GM12878 (cell line): ENCODE measurements around the gene CHST14. TPM values are rescaled to one million over a fixed set of nuclear protein-coding genes. Genes with fewer than 3 reads are reported as not detected.
A peak's percentile ranks its signal among the peaks of the same experiment; 100 is the strongest.

Source experiments
- ATAC-seq: fragments of 200-7000 bp; cut with Tn5 transposase; 3 replicates; pipeline ENCODE4 v1.9.1; 2020; ENCODE audit warnings: mild to moderate bottlenecking, moderate library complexity
- BruUV-seq: library from RNA; stranded (reverse); fragments of 400-500 nt; replicated peaks from 2 replicates; lab custom pipeline; 2021; lab: Mats Ljungman, UMichigan
- CTCF ChIA-PET: fragments of 300-600 bp; sonication (Branson Sonifier 250); formaldehyde crosslinking; extraction: SDS; loops from one replicate; lab custom pipeline; 2021; ENCODE audit warnings: inconsistent platforms; lab: Yijun Ruan, JAX
- POLR2A ChIA-PET: fragments of 350-600 bp; formaldehyde crosslinking; extraction: SDS; loops from one replicate; lab custom pipeline; 2021; ENCODE audit warnings: inconsistent platforms; lab: Charles Lee
- RAD21 ChIA-PET: fragments of 300-600 bp; sonication (Branson Sonifier 250); formaldehyde crosslinking; loops from one replicate; lab custom pipeline; 2023; ENCODE audit warnings: antibody characterized with exemption; ENCODE audit not compliant: unreplicated experiment; lab: Charles Lee
- SMC1A ChIA-PET: fragments of 300-600 bp; sonication (Branson Sonifier 250); formaldehyde crosslinking; loops from one replicate; lab custom pipeline; 2023; ENCODE audit not compliant: unreplicated experiment, uncharacterized antibody; lab: Charles Lee
- DNase-seq: peaks from one replicate; pipeline ENCODE4 v3.0.0-alpha.2; 2011; ENCODE audit warnings: low read depth, low spot score
- FAIRE-seq: peaks from 3 replicates; lab custom pipeline; 2011; peaks lifted over from hg19 to GRCh38; lab: Jason Lieb, UNC
- H2AFZ ChIP-seq: 2 replicates; pipeline ENCODE4 v1.6.0; 2011; ENCODE audit warnings: low read depth, low read length, control low read depth; ENCODE audit not compliant: control insufficient read depth
- H3K27ac ChIP-seq: 2 replicates; pipeline ENCODE4 v1.5.1; 2011; ENCODE audit warnings: control low read depth; ENCODE audit not compliant: control insufficient read depth, insufficient read depth
- H3K27me3 ChIP-seq, 2 experiments: replicated peaks in 1 of 2; 2 replicates each; pipeline versions ENCODE4 v1.6.0 to v1.6.1; 2011; ENCODE audit warnings: low read length in 1 of 2; ENCODE audit not compliant: control insufficient read depth in 2 of 2, insufficient read depth in 2 of 2
- H3K36me3 ChIP-seq, 2 experiments: 2 replicates each; pipeline ENCODE4 v1.5.1; 2011; ENCODE audit warnings: low read length in 1 of 2; ENCODE audit not compliant: control insufficient read depth in 2 of 2, insufficient read depth in 2 of 2
- H3K4me1 ChIP-seq: 2 replicates; pipeline ENCODE4 v1.6.1; 2011; ENCODE audit warnings: mild to moderate bottlenecking, low read length, moderate library complexity, mixed read lengths; ENCODE audit not compliant: control insufficient read depth, insufficient read depth
- H3K4me2 ChIP-seq: 2 replicates; pipeline ENCODE4 v1.6.0; 2011; ENCODE audit warnings: control low read depth; ENCODE audit not compliant: control insufficient read depth, insufficient read depth
- H3K4me3 ChIP-seq: fragments of 200-600 bp; sonication (generic); 2 replicates; pipeline ENCODE4 v1.5.1; 2016
- H3K79me2 ChIP-seq: 2 replicates; pipeline ENCODE4 v1.6.0; 2011; ENCODE audit warnings: low read length; ENCODE audit not compliant: control insufficient read depth, insufficient read depth
- H3K9ac ChIP-seq: 2 replicates; pipeline ENCODE4 v1.8.0; 2011; ENCODE audit warnings: low read length, control low read depth, mixed read lengths; ENCODE audit not compliant: control insufficient read depth, insufficient read depth
- H3K9me3 ChIP-seq: replicated peaks from 3 replicates; pipeline ENCODE4 v1.5.1; 2011; ENCODE audit warnings: mild to moderate bottlenecking, low read length; ENCODE audit not compliant: control insufficient read depth, insufficient read depth
- H4K20me1 ChIP-seq: 2 replicates; pipeline ENCODE4 v1.6.0; 2011; ENCODE audit not compliant: control insufficient read depth, insufficient read depth
- ATF7 ChIP-seq: fragments of 450-650 bp; IDR thresholded peaks from 2 replicates; pipeline ENCODE4 v1.6.1; 2016; ENCODE audit warnings: low read depth, mild to moderate bottlenecking
- BACH1 ChIP-seq: fragments of 450-650 bp; IDR thresholded peaks from 2 replicates; pipeline ENCODE4 v1.6.1; 2017; ENCODE audit warnings: mild to moderate bottlenecking, borderline replicate concordance
- BCL11A ChIP-seq: IDR thresholded peaks from 2 replicates; pipeline ENCODE4 v1.6.1; 2011; ENCODE audit warnings: low read depth, low read length
- CREB1 ChIP-seq: IDR thresholded peaks from 2 replicates; pipeline ENCODE4 v1.6.1; 2012; ENCODE audit warnings: low read depth, mild to moderate bottlenecking, inconsistent platforms
- DPF2 ChIP-seq: fragments of 450-650 bp; IDR thresholded peaks from 2 replicates; pipeline ENCODE4 v1.6.1; 2017; ENCODE audit warnings: mild to moderate bottlenecking
- HDAC6 ChIP-seq: fragments of 200-600 bp; sonication (generic); IDR thresholded peaks from one replicate; pipeline ENCODE4 v1.8.0; 2017; ENCODE audit warnings: antibody characterized with exemption; ENCODE audit not compliant: unreplicated experiment
- IKZF1 ChIP-seq: fragments of 450-650 bp; conservative IDR thresholded peaks from 2 replicates; pipeline ENCODE4 v1.6.1; 2017; ENCODE audit warnings: antibody characterized with exemption, mild to moderate bottlenecking
- MTA2 ChIP-seq: fragments of 450-650 bp; IDR thresholded peaks from 2 replicates; pipeline ENCODE4 v1.6.1; 2016; ENCODE audit warnings: low read depth, mild to moderate bottlenecking, moderate library complexity
- NFYA ChIP-seq: IDR thresholded peaks from 2 replicates; pipeline ENCODE4 v1.6.1; 2011; ENCODE audit warnings: low read depth, mild to moderate bottlenecking, low read length, improper control_type of control experiment, borderline replicate concordance
- PML ChIP-seq: IDR thresholded peaks from 2 replicates; pipeline ENCODE4 v1.6.1; 2012; ENCODE audit warnings: low read length, inconsistent platforms
- RAD51 ChIP-seq: fragments of 450-650 bp; IDR thresholded peaks from 2 replicates; pipeline ENCODE4 v1.6.1; 2016; ENCODE audit warnings: moderate library complexity, mild to moderate bottlenecking, inconsistent platforms
- RBBP5 ChIP-seq: fragments of 200-600 bp; sonication (generic); conservative IDR thresholded peaks from 2 replicates; pipeline ENCODE4 v1.6.1; 2016
- RCOR1 ChIP-seq: conservative IDR thresholded peaks from 2 replicates; pipeline ENCODE4 v1.6.1; 2012; ENCODE audit warnings: low read depth, low read length, improper control_type of control experiment
- RFX5 ChIP-seq: IDR thresholded peaks from 2 replicates; pipeline ENCODE4 v1.6.1; 2011; ENCODE audit warnings: low read depth, low read length, improper control_type of control experiment
- SMC3 ChIP-seq: IDR thresholded peaks from 2 replicates; pipeline ENCODE4 v1.6.1; 2011; ENCODE audit warnings: low read length, improper control_type of control experiment, borderline replicate concordance
- TCF7 ChIP-seq: IDR thresholded peaks from 2 replicates; pipeline ENCODE4 v1.6.1; 2014; ENCODE audit warnings: antibody characterized with exemption, borderline replicate concordance
- ZNF207 ChIP-seq: fragments of 450-650 bp; IDR thresholded peaks from 2 replicates; pipeline ENCODE4 v1.6.1; 2014; ENCODE audit warnings: antibody characterized with exemption, mild to moderate bottlenecking, borderline replicate concordance
- WGBS: methylation state at CpG from one replicate; pipeline ENCODE4 v1.1.6; 2016; ENCODE audit warnings: low lambda C conversion rate; ENCODE audit not compliant: insufficient replicate concordance, insufficient coverage; ENCODE audit errors: missing lambda C conversion rate; 5-methylcytosine and 5-hydroxymethylcytosine counted together
- in situ Hi-C: fragments of 300-500 bp; cut with MboI; formaldehyde crosslinking; loops from 9 replicates; pipeline ENCODE4 v1.14.3; 2018; ENCODE audit warnings: mixed read lengths
- intact Hi-C: fragments of 100-400 bp; cut with micrococcal nuclease; formaldehyde crosslinking; loops from one replicate; pipeline ENCODE4 v1.14.2; 2022; ENCODE audit not compliant: unreplicated experiment
- polyA plus RNA-seq, 11 experiments: library from polyadenylated mRNA; depleted of rRNA in 4 of 11; unstranded in 6 of 11; stranded (reverse) in 5 of 11; fragments of >200 nt; fragmentation: Nextera tagmentation in 4 of 11; fragmentation: Illumina TruSeq in 1 of 11; extraction: Ambion mirVana in 4 of 11; extraction: Trizol in 1 of 11; gene quantifications; 1 replicate in 1 of 11; 2 replicates in 10 of 11; pipeline versions ENCODE4 v1.2.1 to v1.2.3, GENCODE V29; 2011 to 2016; ENCODE audit warnings: inconsistent platforms in 2 of 11, missing spikeins in 2 of 11, low read depth in 1 of 11
- total RNA-seq, 4 experiments: library from RNA; depleted of rRNA in 3 of 4; stranded (reverse); fragments of >200 nt in 3 of 4; fragmentation: Illumina TruSeq in 1 of 4; extraction: Trizol in 1 of 4; gene quantifications; 2 replicates each; pipeline versions ENCODE4 v1.2.1 to v1.2.3, GENCODE V29; 2013 to 2021
- TF ChIP-seq, protein P1 (sequence below): fragments of 450-650 bp; formaldehyde crosslinking; IDR thresholded peaks from 2 replicates; pipeline ENCODE4 v1.4.0; 2020; ENCODE audit warnings: mild to moderate bottlenecking, moderate library complexity

The CHST14 gene
- total and polyA plus RNA-seq, 10 of the 15 experiments (the other 5 are each of a cell fraction or from before 2014, with no cell fraction given), result 1.3 to 12.8 (median 6.2) TPM

DNA sequence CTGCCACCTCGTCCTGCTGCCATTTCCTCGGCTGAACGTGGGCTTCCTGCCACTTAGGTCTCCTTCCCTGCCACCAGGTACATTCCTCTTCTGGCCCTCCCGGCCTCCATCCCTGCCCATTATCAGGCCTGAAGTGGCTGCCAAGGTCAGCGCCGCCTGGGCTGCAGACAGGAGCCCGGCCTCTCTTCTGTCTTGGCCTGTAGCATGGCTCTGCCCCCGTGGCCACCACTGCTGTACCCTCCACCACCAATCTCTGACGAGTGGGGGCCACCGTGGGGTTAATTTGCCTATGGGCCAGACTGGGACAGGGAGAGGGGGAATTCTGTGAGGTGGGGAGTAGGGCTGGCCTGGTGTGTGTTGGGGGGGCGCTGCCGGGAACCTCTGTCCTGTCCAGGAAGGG is 32.1 kb upstream of the CHST14 start (continued):
- no peak for TF ChIP-seq PML

DNA sequence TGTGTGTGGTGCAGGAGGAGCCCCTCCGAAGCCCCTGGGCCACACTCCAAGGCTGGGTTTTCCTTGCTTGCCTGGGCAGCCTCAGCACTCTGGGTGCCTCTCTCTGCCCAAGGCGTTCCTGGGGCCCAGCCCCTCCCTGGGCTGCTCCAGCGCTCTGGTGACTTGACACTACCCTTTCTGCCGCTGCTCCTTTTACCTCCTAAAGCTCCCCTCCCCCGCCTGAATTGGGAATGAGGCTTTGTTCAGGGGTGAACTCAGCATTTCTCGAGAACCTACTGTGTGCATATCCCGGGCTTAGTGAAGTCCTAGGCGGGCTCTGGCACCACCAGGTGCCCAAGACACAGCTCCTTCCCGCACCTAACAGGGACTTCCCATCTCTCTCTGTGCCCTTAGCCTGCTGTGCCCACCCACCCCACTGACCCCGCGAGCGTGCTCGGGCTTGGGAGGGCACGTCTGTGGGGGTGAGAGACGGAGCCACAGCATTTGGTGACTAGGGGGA is 31.3 kb upstream of the CHST14 start:
- DNase-seq (no peak), FAIRE-seq (no peak), ATAC-seq (no peak; the same call in 2 of the 3 replicates)
- Histone ChIP-seq H3K4me2 (peak overlapping the region; percentile 99), H3K79me2 (peaks cover 24% of the 10 kb centered on the region), H3K27ac (no peak overlapping the region), H3K4me3 (peak overlapping the region; percentile 74), H3K27me3 (peaks cover 16 to 33% of the 10 kb centered on the region in 2 experiments), H3K9me3 (no peaks in the 10 kb centered on the region), H4K20me1 (peaks cover 18% of the 10 kb centered on the region), H2AFZ (peak overlapping the region; percentile 72), H3K9ac (peak overlapping the region; percentile 64), H3K4me1 (peaks cover 19% of the 10 kb centered on the region), H3K36me3 (no peaks in the 10 kb centered on the region)
- in situ Hi-C loops (no loop called here), intact Hi-C loops (no loop called here)
- SMC1A ChIA-PET, result interaction anchor here (1.3 kb wide), 1 partner anchor 68 kb away, joined by 3 read pairs; no protein-coding TSS in a partner anchor
- RAD21 ChIA-PET, result interaction anchor here (0.9 to 1.8 kb wide), 3 partner anchors 15 to 57 kb away, joined by 3 to 8 read pairs (median 3); partner anchors contain the start of genes IVD and KNSTRN
- WGBS, result 17% methylated on average over 9 of the region's 15 CpGs
- TF ChIP-seq RAD51 (no peak), PML (no peak), BACH1 (no peak), BCL11A (no peak), ATF7 (no peak), TCF7 (no peak), RCOR1 (no peak), NFYA (no peak), RFX5 (no peak), IKZF1 (no peak), RBBP5 (no peak), DPF2 (no peak), HDAC6 (no peak), SMC3 (no peak), CREB1 (no peak), ZNF207 (no peak), MTA2 (no peak)
- TF ChIP-seq, protein P1, sequence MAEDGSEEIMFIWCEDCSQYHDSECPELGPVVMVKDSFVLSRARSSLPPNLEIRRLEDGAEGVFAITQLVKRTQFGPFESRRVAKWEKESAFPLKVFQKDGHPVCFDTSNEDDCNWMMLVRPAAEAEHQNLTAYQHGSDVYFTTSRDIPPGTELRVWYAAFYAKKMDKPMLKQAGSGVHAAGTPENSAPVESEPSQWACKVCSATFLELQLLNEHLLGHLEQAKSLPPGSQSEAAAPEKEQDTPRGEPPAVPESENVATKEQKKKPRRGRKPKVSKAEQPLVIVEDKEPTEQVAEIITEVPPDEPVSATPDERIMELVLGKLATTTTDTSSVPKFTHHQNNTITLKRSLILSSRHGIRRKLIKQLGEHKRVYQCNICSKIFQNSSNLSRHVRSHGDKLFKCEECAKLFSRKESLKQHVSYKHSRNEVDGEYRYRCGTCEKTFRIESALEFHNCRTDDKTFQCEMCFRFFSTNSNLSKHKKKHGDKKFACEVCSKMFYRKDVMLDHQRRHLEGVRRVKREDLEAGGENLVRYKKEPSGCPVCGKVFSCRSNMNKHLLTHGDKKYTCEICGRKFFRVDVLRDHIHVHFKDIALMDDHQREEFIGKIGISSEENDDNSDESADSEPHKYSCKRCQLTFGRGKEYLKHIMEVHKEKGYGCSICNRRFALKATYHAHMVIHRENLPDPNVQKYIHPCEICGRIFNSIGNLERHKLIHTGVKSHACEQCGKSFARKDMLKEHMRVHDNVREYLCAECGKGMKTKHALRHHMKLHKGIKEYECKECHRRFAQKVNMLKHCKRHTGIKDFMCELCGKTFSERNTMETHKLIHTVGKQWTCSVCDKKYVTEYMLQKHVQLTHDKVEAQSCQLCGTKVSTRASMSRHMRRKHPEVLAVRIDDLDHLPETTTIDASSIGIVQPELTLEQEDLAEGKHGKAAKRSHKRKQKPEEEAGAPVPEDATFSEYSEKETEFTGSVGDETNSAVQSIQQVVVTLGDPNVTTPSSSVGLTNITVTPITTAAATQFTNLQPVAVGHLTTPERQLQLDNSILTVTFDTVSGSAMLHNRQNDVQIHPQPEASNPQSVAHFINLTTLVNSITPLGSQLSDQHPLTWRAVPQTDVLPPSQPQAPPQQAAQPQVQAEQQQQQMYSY (CRISPR knock-in tag), result no peak
- POLR2A ChIA-PET, result interaction anchor here (0.9 to 4.1 kb wide), 4 partner anchors 13 to 56 kb away, joined by 3 to 26 read pairs (median 10); partner anchors contain the start of gene IVD
- CTCF ChIA-PET, result interaction anchor here (0.6 to 1.5 kb wide), 8 partner anchors 9 to 102 kb away, joined by 3 to 6 read pairs (median 4); no protein-coding TSS in a partner anchor
- BruUV-seq, result no TSS peak
